Suprapubic skin (tissue), 3 donors: ENCODE results near the gene CASD1.

Experiments used
- EP300 ChIP-seq: sonication (generic); formaldehyde crosslinking; IDR thresholded peaks from one replicate; pipeline ENCODE4 v1.6.1; 2017; ENCODE audit warnings: antibody characterized with exemption
- POLR2A ChIP-seq, 2 donors: fragments of 450-650 bp; IDR thresholded peaks; one replicate each; pipeline ENCODE4 v1.6.1; 2017; ENCODE audit warnings: antibody characterized with exemption in 2 of 2, mild to moderate bottlenecking in 2 of 2, moderate library complexity in 2 of 2
- TF ChIP-seq, protein P1 (sequence below), 2 donors: fragments of 200-600 bp in 1 of 2; fragments of 450-650 bp in 1 of 2; sonication (generic) in 1 of 2; IDR thresholded peaks; one replicate each; pipeline ENCODE4 v1.5.1; 2016 to 2019; ENCODE audit warnings: antibody characterized with exemption in 2 of 2, mild to moderate bottlenecking in 1 of 2, moderate library complexity in 1 of 2

GRCh38 chr7:94471604-94472003, 38.0 kb upstream of the CASD1 start:
- TF ChIP-seq, protein P1, sequence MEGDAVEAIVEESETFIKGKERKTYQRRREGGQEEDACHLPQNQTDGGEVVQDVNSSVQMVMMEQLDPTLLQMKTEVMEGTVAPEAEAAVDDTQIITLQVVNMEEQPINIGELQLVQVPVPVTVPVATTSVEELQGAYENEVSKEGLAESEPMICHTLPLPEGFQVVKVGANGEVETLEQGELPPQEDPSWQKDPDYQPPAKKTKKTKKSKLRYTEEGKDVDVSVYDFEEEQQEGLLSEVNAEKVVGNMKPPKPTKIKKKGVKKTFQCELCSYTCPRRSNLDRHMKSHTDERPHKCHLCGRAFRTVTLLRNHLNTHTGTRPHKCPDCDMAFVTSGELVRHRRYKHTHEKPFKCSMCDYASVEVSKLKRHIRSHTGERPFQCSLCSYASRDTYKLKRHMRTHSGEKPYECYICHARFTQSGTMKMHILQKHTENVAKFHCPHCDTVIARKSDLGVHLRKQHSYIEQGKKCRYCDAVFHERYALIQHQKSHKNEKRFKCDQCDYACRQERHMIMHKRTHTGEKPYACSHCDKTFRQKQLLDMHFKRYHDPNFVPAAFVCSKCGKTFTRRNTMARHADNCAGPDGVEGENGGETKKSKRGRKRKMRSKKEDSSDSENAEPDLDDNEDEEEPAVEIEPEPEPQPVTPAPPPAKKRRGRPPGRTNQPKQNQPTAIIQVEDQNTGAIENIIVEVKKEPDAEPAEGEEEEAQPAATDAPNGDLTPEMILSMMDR (IDR thresholded peaks at IDR 0.05): no peak
- TF ChIP-seq EP300 (no peak), POLR2A (IDR thresholded peaks at IDR 0.05) (no peak)
